ENCODE results near the gene CFAP57.

The CFAP57 gene

GRCh38 chr1:43229826-43230780 lies 58.0 kb downstream of the CFAP57 start:
- no peak for DNase-seq

- no peak for DNase-seq
Observed at GRCh38 chr1:43232074-43232473, 59.9 kb downstream of the CFAP57 start.

- no peak for DNase-seq
Observed at GRCh38 chr1:43232482-43232881, 60.4 kb downstream of the CFAP57 start.

DNA sequence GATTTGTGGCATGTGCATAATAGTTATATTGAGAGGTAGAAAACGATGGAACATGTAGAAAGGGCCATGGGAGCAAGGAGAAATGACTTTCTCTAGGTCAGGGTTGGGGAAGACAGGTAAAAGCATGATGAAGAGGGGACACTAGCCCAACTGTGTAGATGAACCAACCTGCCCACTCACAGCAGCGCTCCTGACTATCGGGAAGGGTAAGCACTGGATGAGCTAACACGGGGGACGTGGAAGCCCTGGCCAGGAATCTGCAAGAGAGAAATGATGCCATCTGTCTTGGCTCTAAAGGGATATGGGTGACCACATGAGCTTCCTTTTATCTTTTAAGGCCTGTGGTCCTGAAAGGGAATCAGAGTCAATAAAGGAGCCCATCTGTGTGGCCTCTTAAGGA lies 61.5 kb downstream of the CFAP57 start:
- DNase-seq, result no peak

- no peak for DNase-seq
Observed at GRCh38 chr1:43234267-43234666, 62.1 kb downstream of the CFAP57 start.

- DNase-seq, result no peak
Observed at GRCh38 chr1:43235040-43235439, 62.9 kb downstream of the CFAP57 start.

- no peak for DNase-seq
Observed at GRCh38 chr1:43235451-43236121, 63.5 kb downstream of the CFAP57 start.

DNA sequence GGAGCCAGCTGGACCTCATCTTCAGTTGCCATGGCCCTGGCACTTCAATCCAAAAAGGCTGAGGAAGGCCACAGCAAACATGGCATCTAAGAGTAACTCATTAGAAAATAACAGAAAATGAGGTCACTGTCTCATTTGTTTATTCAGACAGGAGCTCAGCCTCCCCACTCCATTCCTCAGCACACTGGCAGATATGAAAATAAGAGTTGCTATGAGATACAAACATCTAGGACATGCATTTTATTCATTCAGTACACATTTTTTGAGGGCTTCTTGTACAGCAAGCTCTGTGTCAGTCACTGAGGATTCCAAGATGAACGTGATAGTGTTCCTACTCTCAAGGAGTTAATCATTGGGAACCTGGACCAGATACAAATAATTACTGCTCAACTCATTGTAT lies 65.0 kb downstream of the CFAP57 start:
- no peak for DNase-seq

- DNase-seq, result no peak
Observed at GRCh38 chr1:43238085-43238484, 66.0 kb downstream of the CFAP57 start.

DNA sequence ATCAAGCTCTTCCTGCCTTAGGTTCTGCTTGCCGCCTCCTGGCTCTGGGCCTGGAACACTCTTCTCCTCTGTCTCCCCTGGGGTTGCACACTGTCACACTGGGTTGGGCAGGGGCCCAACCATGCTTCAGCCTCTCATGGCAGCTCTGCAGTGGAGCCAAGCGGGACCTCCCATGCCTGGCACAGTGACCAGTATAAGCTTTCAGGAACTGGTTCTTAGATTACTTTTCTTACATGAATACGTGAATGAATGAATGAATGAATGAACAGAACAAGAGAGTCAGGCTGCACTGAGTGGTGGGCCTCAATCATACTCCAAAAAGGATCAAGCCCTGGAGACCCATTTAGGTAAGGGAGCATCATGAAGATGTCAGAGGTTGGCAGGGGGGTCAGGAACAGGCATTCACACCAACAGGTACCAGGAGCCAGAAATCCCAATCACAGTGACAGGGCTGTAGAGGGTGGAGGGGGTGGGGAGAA lies 66.9 kb downstream of the CFAP57 start:
- DNase-seq, result no peak

DNA sequence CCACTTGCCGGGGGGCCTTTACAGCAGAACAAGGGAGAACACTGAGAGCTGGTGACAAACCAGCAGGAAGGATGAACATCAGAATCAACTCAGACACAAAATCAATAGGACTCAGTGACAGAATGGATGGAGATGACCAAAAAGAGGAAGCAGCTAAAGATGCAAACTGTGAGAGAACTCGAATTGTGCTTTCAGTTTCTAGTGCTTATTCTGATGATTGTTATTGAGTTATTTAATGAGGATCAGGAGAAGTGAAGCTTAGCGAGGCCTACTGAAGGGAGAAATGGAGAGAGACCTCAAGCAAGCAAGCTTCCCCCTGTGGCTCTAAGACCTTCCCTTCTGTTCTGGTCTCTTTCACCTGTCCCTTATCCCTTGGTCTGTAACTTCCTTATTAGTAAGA lies 67.4 kb downstream of the CFAP57 start:
- DNase-seq, result no peak

DNA sequence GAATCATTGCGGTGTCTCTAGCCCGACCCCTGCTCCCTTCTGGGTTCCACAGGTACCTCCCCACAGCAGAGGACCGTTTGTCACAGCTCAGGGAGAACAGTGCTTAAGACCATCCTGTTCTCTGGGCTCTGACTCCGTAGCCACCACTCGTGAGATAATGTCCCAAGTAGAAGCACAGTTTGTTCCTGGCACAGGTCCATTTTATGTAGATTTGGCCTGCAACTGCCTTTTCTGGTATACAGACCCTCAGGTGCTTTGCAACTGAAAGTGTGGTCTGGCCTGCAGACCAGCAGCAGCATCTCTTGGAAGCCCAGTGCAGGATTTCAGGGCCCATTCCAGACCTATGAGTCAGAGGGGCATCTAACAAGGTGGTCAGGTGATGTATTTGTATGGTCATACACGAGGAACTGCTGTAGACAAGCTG lies 69.3 kb downstream of the CFAP57 start:
- no peak for DNase-seq

DNA sequence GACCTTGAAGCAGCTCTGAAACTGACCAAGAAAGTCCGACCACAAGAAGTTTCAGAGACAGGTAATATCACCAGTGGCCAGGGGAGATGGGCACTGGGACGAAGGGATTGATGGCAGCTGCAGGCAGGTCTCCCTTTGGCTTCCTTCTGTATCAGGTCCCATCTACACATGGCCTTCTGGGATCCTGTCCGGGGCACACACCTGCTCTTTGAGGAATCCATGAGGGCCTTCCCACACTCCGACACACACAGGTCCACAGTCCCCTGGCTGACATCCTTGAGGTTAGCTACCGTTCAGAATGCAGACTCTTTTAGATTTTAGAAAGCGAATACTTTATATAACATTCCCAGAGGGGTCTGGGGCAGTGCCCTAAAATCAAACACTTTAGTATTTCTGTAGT lies 71.2 kb downstream of the CFAP57 start:
- no peak for DNase-seq

GRCh38 chr1:43246466-43247213 lies 74.5 kb downstream of the CFAP57 start:
- no peak for DNase-seq

DNA sequence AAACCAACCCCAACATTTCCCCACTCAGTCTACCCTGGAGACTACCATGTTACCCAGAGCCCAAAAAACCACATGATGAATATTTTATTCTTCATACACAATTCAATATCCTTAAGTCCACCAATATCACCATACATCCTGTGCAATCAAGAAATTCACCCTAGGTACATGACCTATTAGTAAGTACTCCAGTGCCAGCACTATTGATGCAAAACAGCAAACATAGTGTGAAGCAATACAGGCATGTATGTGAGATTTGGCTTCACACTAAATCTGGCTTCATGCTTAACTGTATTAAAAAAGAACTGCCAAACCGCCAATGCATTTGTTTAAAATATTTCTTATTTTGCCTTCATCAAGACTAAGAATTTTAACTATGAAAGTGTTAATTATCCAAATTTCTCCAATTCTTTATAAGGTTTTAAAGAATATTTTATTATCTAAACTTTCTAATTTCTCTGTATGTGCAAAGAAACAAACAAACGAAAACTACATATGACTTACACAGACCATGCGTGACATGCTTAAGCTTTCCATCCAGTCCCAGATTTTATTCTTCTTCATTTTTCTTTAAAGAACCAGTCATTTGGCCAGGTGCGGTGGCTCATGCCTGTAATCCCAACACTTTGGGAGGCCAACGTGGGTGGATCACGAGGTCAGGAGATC lies 75.3 kb downstream of the CFAP57 start:
- no peak for DNase-seq

DNA sequence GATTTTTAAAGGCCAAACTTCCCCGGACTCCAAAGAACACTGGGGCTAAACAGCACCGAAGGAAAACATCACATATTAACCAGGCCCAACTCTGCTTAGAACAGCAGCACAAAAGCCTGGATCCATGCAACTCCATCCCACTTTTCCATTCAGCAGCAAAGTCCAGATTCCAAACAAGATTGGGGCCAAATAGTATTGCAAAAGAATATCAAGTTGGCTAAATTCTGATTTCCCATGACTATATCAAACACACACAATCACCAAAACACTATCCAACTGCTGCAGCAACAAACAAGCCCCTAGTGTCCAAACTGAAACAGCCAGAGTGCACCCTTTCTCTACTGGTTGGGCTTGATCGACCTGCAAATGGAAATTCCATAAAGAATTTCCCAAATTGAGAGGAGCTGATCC lies 78.2 kb downstream of the CFAP57 start:
- no peak for DNase-seq

- DNase-seq, result no peak
Observed at GRCh38 chr1:43251024-43251423, 78.9 kb downstream of the CFAP57 start.

GRCh38 chr1:43252225-43252624 lies 80.1 kb downstream of the CFAP57 start:
- no peak for DNase-seq

- no peak for DNase-seq
Observed at GRCh38 chr1:43253173-43253572, 81.0 kb downstream of the CFAP57 start.

DNA sequence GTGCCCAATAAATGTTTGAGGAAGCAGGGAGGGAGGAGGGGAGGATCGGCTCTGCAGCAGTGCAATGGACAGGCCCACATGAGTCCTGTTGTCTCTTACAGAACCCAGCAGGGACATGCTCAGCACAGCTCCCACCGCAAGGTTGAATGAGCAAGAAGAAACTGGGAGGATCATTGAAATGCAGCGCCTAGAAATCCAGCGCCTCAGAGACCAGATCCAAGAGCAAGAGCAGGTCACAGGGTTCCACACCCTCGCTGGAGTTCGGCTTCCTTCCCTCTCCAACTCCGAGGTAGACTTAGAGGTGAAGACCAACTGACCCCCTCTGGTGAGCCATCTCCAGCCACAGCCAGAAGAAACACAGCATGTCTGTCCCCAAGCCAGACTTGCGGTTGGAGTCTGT lies 81.7 kb downstream of the CFAP57 start:
- DNase-seq, result no peak

- no peak for DNase-seq
Observed at GRCh38 chr1:43255438-43256210, 83.5 kb downstream of the CFAP57 start.
